GM23338 (cell line): Measurements from ENCODE around the gene ADAD2. TPM values are rescaled to one million over a fixed set of nuclear protein-coding genes. Genes with fewer than 3 reads are reported as not detected.

ENCODE experiments used
- ATAC-seq: fragments of 200-7000 bp; cut with Tn5 transposase; 3 replicates; pipeline ENCODE4 v1.9.1; 2020
- DNase-seq: peaks from one replicate; pipeline ENCODE4 v3.0.0-alpha.2; 2015; ENCODE audit warnings: low spot score
- H2AFZ ChIP-seq: fragments of 200-600 bp; sonication (generic); 2 replicates; pipeline ENCODE4 v1.8.0; 2016; ENCODE audit warnings: antibody characterized with exemption, mild to moderate bottlenecking, moderate library complexity
- H3F3A ChIP-seq: fragments of 200-600 bp; sonication (generic); replicated peaks from 2 replicates; pipeline ENCODE4 v1.8.0; 2017; ENCODE audit warnings: antibody characterized with exemption, mixed run types, low read depth
- H3K27ac ChIP-seq: fragments of 200-600 bp; sonication (generic); 2 replicates; pipeline ENCODE4 v1.6.1; 2016; ENCODE audit warnings: low read depth
- H3K27me3 ChIP-seq: fragments of 200-600 bp; sonication (generic); 2 replicates; pipeline ENCODE4 v1.8.0; 2016; ENCODE audit warnings: mild to moderate bottlenecking, mixed run types, moderate library complexity; ENCODE audit not compliant: insufficient read depth
- H3K36me3 ChIP-seq: fragments of 200-600 bp; sonication (generic); 2 replicates; pipeline ENCODE4 v1.8.0; 2016; ENCODE audit warnings: mild to moderate bottlenecking; ENCODE audit not compliant: insufficient read depth
- H3K4me1 ChIP-seq: fragments of 200-600 bp; sonication (generic); 2 replicates; pipeline ENCODE4 v1.8.0; 2016; ENCODE audit warnings: mild to moderate bottlenecking, moderate library complexity; ENCODE audit not compliant: insufficient read depth
- H3K4me2 ChIP-seq: fragments of 200-600 bp; sonication (generic); 2 replicates; pipeline ENCODE4 v1.7.1; 2017; ENCODE audit warnings: mixed run types
- H3K4me3 ChIP-seq: fragments of 200-600 bp; sonication (generic); 2 replicates; pipeline ENCODE4 v1.6.1; 2016; ENCODE audit warnings: mixed run types
- H3K79me2 ChIP-seq: fragments of 200-600 bp; sonication (generic); replicated peaks from 2 replicates; pipeline ENCODE4 v1.8.0; 2017; ENCODE audit warnings: mild to moderate bottlenecking; ENCODE audit not compliant: insufficient read depth
- H3K9me2 ChIP-seq: fragments of 200-600 bp; sonication (generic); 2 replicates; pipeline ENCODE4 v1.8.0; 2017; ENCODE audit not compliant: insufficient read depth
- H4K20me1 ChIP-seq: fragments of 200-600 bp; sonication (generic); replicated peaks from 2 replicates; pipeline ENCODE4 v1.8.0; 2017; ENCODE audit warnings: mild to moderate bottlenecking; ENCODE audit not compliant: insufficient read depth
- H3K27ac Mint-ChIP-seq: 2 replicates; pipeline ENCODE4 v1.8.0; 2020; ENCODE audit warnings: inconsistent platforms, mild to moderate bottlenecking, moderate library complexity, mixed read lengths
- H3K27me3 Mint-ChIP-seq: 3 replicates; pipeline ENCODE4 v1.8.0; 2022; ENCODE audit warnings: low read depth, mild to moderate bottlenecking, moderate library complexity, mixed read lengths, inconsistent platforms; ENCODE audit not compliant: insufficient read depth, poor library complexity
- H3K36me3 Mint-ChIP-seq: 3 replicates; pipeline ENCODE4 v1.8.0; 2021; ENCODE audit warnings: low read depth, mild to moderate bottlenecking, inconsistent platforms, moderate library complexity, mixed read lengths
- H3K4me1 Mint-ChIP-seq: 3 replicates; pipeline ENCODE4 v1.8.0; 2020; ENCODE audit warnings: mild to moderate bottlenecking, inconsistent platforms, mixed read lengths
- H3K4me3 Mint-ChIP-seq: 3 replicates; pipeline ENCODE4 v1.8.0; 2021; ENCODE audit warnings: moderate library complexity, mild to moderate bottlenecking, inconsistent platforms, mixed read lengths
- H3K9me3 Mint-ChIP-seq: 3 replicates; pipeline ENCODE4 v1.8.0; 2020; ENCODE audit warnings: moderate library complexity, mild to moderate bottlenecking, inconsistent platforms, mixed read lengths
- CREB1 ChIP-seq: fragments of 250-450 bp; sonication (Bioruptor Pico); IDR thresholded peaks from 2 replicates; pipeline ENCODE4 v1.5.0; 2020; ENCODE audit warnings: low read depth, mild to moderate bottlenecking, moderate library complexity
- CTCF ChIP-seq, 2 experiments: fragments of 200-600 bp in 1 of 2; sonication (generic) in 1 of 2; conservative IDR thresholded peaks; 2 replicates each; pipeline versions ENCODE4 v1.5.1 to v1.6.1; 2016 to 2017; ENCODE audit warnings: antibody characterized with exemption in 2 of 2, low read depth in 2 of 2, mild to moderate bottlenecking in 2 of 2, moderate library complexity in 1 of 2
- EZH2 ChIP-seq: fragments of 200-600 bp; sonication (generic); IDR thresholded peaks from one replicate; pipeline ENCODE4 v1.8.0; 2017; ENCODE audit warnings: antibody characterized with exemption, mild to moderate bottlenecking, low read depth; ENCODE audit not compliant: unreplicated experiment
- EZH2phosphoT487 ChIP-seq: fragments of 200-600 bp; sonication (generic); IDR thresholded peaks from one replicate; pipeline ENCODE4 v1.8.1; 2018; ENCODE audit warnings: antibody characterized with exemption; ENCODE audit not compliant: unreplicated experiment
- JUNB ChIP-seq: IDR thresholded peaks from one replicate; pipeline ENCODE4 v1.6.1; 2016; ENCODE audit warnings: antibody characterized with exemption; ENCODE audit not compliant: unreplicated experiment
- NANOG ChIP-seq: IDR thresholded peaks from 2 replicates; pipeline ENCODE4 v1.6.1; 2016; ENCODE audit warnings: antibody characterized with exemption, borderline replicate concordance
- STAT1 ChIP-seq: IDR thresholded peaks from one replicate; pipeline ENCODE4 v1.6.1; 2016; ENCODE audit warnings: antibody characterized with exemption; ENCODE audit not compliant: unreplicated experiment
- ZNF114 ChIP-seq: fragments of 250-450 bp; sonication (Bioruptor Pico); IDR thresholded peaks from 2 replicates; pipeline ENCODE4 v1.5.0; 2020; ENCODE audit warnings: mild to moderate bottlenecking, moderate library complexity
- ZNF331 ChIP-seq: fragments of 250-450 bp; sonication (Bioruptor Pico); IDR thresholded peaks from 2 replicates; pipeline ENCODE4 v1.5.0; 2020; ENCODE audit warnings: low read depth, mild to moderate bottlenecking, moderate library complexity
- polyA plus RNA-seq: library from polyadenylated mRNA; unstranded; fragments of >200 nt; fragmentation: Nextera tagmentation; extraction: Ambion mirVana; gene quantifications from 2 replicates; pipeline ENCODE4 v1.2.1, GENCODE V29; 2016
- total RNA-seq: library from RNA; depleted of rRNA; stranded (reverse); fragments of >200 nt; shearing (Covaris generic); gene quantifications from 2 replicates; pipeline ENCODE4 v1.2.3, GENCODE V29; 2014
- TF ChIP-seq, protein P1 (sequence below): IDR thresholded peaks from 2 replicates; pipeline ENCODE4 v1.6.1; 2016; ENCODE audit warnings: antibody characterized with exemption
- TF ChIP-seq, protein P2 (sequence below): IDR thresholded peaks from one replicate; pipeline ENCODE4 v1.6.1; 2018; ENCODE audit warnings: antibody characterized with exemption; ENCODE audit not compliant: unreplicated experiment

Gene ADAD2
- total and polyA plus RNA-seq, 2 experiments from 2014 or later: 1.6 to 4.5 TPM

- H3K9me3 Mint-ChIP-seq: peaks cover 11% of the 10 kb centered on the region
- H3K4me3 ChIP-seq: no peak overlapping the region
- ATAC-seq: no peak
Observed at GRCh38 chr16:84240455-84240854, 49.5 kb downstream of the ADAD2 start.

More at GRCh38 chr16:84240455-84240854, 49.5 kb downstream of the ADAD2 start:
- H3K27ac Mint-ChIP-seq: no peak overlapping the region
- Histone ChIP-seq H3F3A (no peaks in the 10 kb centered on the region), H3K27me3 (no peaks in the 10 kb centered on the region), H3K4me2 (no peak overlapping the region), H3K79me2 (no peaks in the 10 kb centered on the region), H2AFZ (no peak overlapping the region), H3K9me2 (0 out of 2 replicates have a peak, but pooled peaks cover 2% of the 10 kb centered on the region), H3K4me1 (no peaks in the 10 kb centered on the region), H3K36me3 (no peaks in the 10 kb centered on the region), H3K27ac (no peak overlapping the region), H4K20me1 (no peaks in the 10 kb centered on the region)
- no peaks in the 10 kb centered on the region for H3K4me1 Mint-ChIP-seq
- TF ChIP-seq STAT1 (no peak), CREB1 (CRISPR knock-in tag) (no peak), NANOG (no peak), ZNF114 (CRISPR knock-in tag) (no peak), EZH2 (no peak), JUNB (no peak), EZH2phosphoT487 (no peak), CTCF (conservative IDR thresholded peaks at IDR 0.05; ENCODE audit: low read depth in 2 of 2) (no peak), ZNF331 (no peak)
- TF ChIP-seq, protein P1, sequence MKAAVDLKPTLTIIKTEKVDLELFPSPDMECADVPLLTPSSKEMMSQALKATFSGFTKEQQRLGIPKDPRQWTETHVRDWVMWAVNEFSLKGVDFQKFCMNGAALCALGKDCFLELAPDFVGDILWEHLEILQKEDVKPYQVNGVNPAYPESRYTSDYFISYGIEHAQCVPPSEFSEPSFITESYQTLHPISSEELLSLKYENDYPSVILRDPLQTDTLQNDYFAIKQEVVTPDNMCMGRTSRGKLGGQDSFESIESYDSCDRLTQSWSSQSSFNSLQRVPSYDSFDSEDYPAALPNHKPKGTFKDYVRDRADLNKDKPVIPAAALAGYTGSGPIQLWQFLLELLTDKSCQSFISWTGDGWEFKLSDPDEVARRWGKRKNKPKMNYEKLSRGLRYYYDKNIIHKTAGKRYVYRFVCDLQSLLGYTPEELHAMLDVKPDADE: no peak
- TF ChIP-seq, protein P2, sequence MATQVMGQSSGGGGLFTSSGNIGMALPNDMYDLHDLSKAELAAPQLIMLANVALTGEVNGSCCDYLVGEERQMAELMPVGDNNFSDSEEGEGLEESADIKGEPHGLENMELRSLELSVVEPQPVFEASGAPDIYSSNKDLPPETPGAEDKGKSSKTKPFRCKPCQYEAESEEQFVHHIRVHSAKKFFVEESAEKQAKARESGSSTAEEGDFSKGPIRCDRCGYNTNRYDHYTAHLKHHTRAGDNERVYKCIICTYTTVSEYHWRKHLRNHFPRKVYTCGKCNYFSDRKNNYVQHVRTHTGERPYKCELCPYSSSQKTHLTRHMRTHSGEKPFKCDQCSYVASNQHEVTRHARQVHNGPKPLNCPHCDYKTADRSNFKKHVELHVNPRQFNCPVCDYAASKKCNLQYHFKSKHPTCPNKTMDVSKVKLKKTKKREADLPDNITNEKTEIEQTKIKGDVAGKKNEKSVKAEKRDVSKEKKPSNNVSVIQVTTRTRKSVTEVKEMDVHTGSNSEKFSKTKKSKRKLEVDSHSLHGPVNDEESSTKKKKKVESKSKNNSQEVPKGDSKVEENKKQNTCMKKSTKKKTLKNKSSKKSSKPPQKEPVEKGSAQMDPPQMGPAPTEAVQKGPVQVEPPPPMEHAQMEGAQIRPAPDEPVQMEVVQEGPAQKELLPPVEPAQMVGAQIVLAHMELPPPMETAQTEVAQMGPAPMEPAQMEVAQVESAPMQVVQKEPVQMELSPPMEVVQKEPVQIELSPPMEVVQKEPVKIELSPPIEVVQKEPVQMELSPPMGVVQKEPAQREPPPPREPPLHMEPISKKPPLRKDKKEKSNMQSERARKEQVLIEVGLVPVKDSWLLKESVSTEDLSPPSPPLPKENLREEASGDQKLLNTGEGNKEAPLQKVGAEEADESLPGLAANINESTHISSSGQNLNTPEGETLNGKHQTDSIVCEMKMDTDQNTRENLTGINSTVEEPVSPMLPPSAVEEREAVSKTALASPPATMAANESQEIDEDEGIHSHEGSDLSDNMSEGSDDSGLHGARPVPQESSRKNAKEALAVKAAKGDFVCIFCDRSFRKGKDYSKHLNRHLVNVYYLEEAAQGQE: no peak
- no peaks in the 10 kb centered on the region for H3K36me3 Mint-ChIP-seq
- no peak for DNase-seq
- peaks cover 4% of the 10 kb centered on the region for H3K27me3 Mint-ChIP-seq
- H3K4me3 Mint-ChIP-seq: no peak overlapping the region
